PC-3 (cell line): Measurements from ENCODE around the gene PLD4.

Experiments
- CTCF ChIP-seq: fragments of 300-600 bp; sonication (generic); conservative IDR thresholded peaks from 2 replicates; pipeline ENCODE4 v1.5.1; 2017; ENCODE audit warnings: antibody characterized with exemption, low read depth, mild to moderate bottlenecking, low read length
- EZH2 ChIP-seq: fragments of 300-600 bp; sonication (generic); IDR thresholded peaks from one replicate; pipeline ENCODE4 v1.6.1; 2017; ENCODE audit warnings: antibody characterized with exemption, mild to moderate bottlenecking, low read length; ENCODE audit not compliant: unreplicated experiment
- EZH2phosphoT487 ChIP-seq: fragments of 300-600 bp; sonication (generic); IDR thresholded peaks from 2 replicates; pipeline ENCODE4 v1.6.1; 2018; ENCODE audit warnings: mild to moderate bottlenecking, antibody characterized with exemption, low read length, borderline replicate concordance

- TF ChIP-seq CTCF (no peak), EZH2 (no peak), EZH2phosphoT487 (no peak)
These were observed 16.4 kb upstream of the PLD4 start for GRCh38 chr14:104908303-104908702.
